ENCODE measurements around the gene UBE2M.

- no peak for TF ChIP-seq CTCF (conservative IDR thresholded peaks at IDR 0.05 in 1 of 2, IDR thresholded peaks at IDR 0.05 in 1 of 2; ENCODE audit: extremely low read depth in 1 of 2, insufficient read depth in 1 of 2, low read depth in 1 of 2, low read length in 2 of 2)
- no peak for TF ChIP-seq EZH2 (IDR thresholded peaks at IDR 0.05; ENCODE audit: borderline replicate concordance, low read length)
Observed at GRCh38 chr19:58514564-58515022, 43.8 kb downstream of the UBE2M start.
